ENCODE measurements around the gene CHI3L2.

DNA sequence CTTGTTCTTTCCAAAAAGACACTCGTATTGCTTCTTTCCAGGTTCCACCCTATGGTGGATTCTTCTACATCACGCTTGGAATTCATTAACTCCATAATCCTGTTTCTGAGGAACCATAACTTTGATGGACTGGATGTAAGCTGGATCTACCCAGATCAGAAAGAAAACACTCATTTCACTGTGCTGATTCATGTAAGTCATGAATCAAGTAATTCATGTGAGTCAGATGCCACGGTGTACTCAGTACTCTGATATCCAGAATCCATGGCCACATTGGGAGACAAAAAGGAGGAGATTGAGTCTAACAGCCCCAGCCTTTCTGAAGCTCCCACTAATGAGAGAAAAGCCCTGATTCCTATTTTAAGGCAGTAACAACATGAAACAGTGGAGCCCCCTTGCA is 7.4 kb downstream of the CHI3L2 start:
- no peak for TF ChIP-seq CTCF (IDR thresholded peaks at IDR 0.05)
- no peak for TF ChIP-seq POLR2A (IDR thresholded peaks at IDR 0.05)
